Measurements from ENCODE around the gene CDH4.

CDH4 gene

GRCh38 chr20:61806995-61807394, 554.9 kb downstream of the CDH4 start:
- DNase-seq (ENCODE audit: low spot score), result no peak

- DNase-seq (ENCODE audit: low spot score), result no peak
Observed at GRCh38 chr20:61807471-61808160, 555.6 kb downstream of the CDH4 start.

- DNase-seq (ENCODE audit: low spot score), result no peak
Observed at GRCh38 chr20:61808447-61808846, 556.4 kb downstream of the CDH4 start.

GRCh38 chr20:61809006-61809770, 557.1 kb downstream of the CDH4 start:
- no peak for DNase-seq (ENCODE audit: low spot score)

- DNase-seq (ENCODE audit: low spot score), result no peak
Observed at GRCh38 chr20:61810066-61810737, 558.1 kb downstream of the CDH4 start.

- DNase-seq (ENCODE audit: low spot score), result no peak
Observed at GRCh38 chr20:61810738-61811135, 558.7 kb downstream of the CDH4 start.

- no peak for DNase-seq (ENCODE audit: low spot score)
Observed at GRCh38 chr20:61811166-61811565, 559.1 kb downstream of the CDH4 start.

GRCh38 chr20:61812121-61812844, 560.2 kb downstream of the CDH4 start:
- DNase-seq (ENCODE audit: low spot score), result no peak

GRCh38 chr20:61812845-61813485, 560.9 kb downstream of the CDH4 start:
- no peak for DNase-seq (ENCODE audit: low spot score)

- no peak for DNase-seq (ENCODE audit: low spot score)
Observed at GRCh38 chr20:61813791-61814190, 561.7 kb downstream of the CDH4 start.

GRCh38 chr20:61814244-61814643, 562.2 kb downstream of the CDH4 start:
- no peak for DNase-seq (ENCODE audit: low spot score)

GRCh38 chr20:61814726-61815125, 562.7 kb downstream of the CDH4 start:
- DNase-seq (ENCODE audit: low spot score), result no peak

GRCh38 chr20:61815176-61815575, 563.1 kb downstream of the CDH4 start:
- DNase-seq (ENCODE audit: low spot score), result no peak

GRCh38 chr20:61815678-61816077, 563.6 kb downstream of the CDH4 start:
- no peak for DNase-seq (ENCODE audit: low spot score)

GRCh38 chr20:61816606-61817460, 564.8 kb downstream of the CDH4 start:
- no peak for DNase-seq (ENCODE audit: low spot score)

GRCh38 chr20:61817575-61817974, 565.5 kb downstream of the CDH4 start:
- DNase-seq (ENCODE audit: low spot score), result no peak

GRCh38 chr20:61818746-61819573, 566.9 kb downstream of the CDH4 start:
- no peak for DNase-seq (ENCODE audit: low spot score)

- DNase-seq (ENCODE audit: low spot score), result no peak
Observed at GRCh38 chr20:61819574-61819846, 567.4 kb downstream of the CDH4 start.

- no peak for DNase-seq (ENCODE audit: low spot score)
Observed at GRCh38 chr20:61819921-61820825, 568.1 kb downstream of the CDH4 start.
